GM19099 (cell line): ENCODE measurements around the gene SLC6A18.

Experiments used
- POLR2A ChIP-seq: IDR thresholded peaks from 3 replicates; pipeline ENCODE4 v1.6.1; 2011; ENCODE audit warnings: low read depth; ENCODE audit not compliant: insufficient read length; ENCODE audit errors: extremely low read depth

The SLC6A18 gene

GRCh38 chr5:1225081-1225480 is at the start of gene SLC6A18:
SLC6A18 (plus strand) TSS chr5:1225381; CDS start chr5:1225478, 97 bp downstream.
- no peak for TF ChIP-seq POLR2A

GRCh38 chr5:1175801-1176472 is 49.2 kb upstream of the SLC6A18 start:
- no peak for TF ChIP-seq POLR2A

GRCh38 chr5:1176473-1177391 is 48.4 kb upstream of the SLC6A18 start:
- no peak for TF ChIP-seq POLR2A

GRCh38 chr5:1177826-1178528 is 47.2 kb upstream of the SLC6A18 start:
- no peak for TF ChIP-seq POLR2A

GRCh38 chr5:1178529-1179382 is 46.4 kb upstream of the SLC6A18 start:
- no peak for TF ChIP-seq POLR2A

GRCh38 chr5:1179383-1179715 is 45.8 kb upstream of the SLC6A18 start:
- TF ChIP-seq POLR2A: no peak

- no peak for TF ChIP-seq POLR2A
Measured at GRCh38 chr5:1180096-1180495, 45.1 kb upstream of the SLC6A18 start.

GRCh38 chr5:1180841-1181271 is 44.3 kb upstream of the SLC6A18 start:
- no peak for TF ChIP-seq POLR2A

GRCh38 chr5:1181451-1182359 is 43.5 kb upstream of the SLC6A18 start:
- TF ChIP-seq POLR2A: no peak

- TF ChIP-seq POLR2A: no peak
Measured at GRCh38 chr5:1182360-1182632, 42.9 kb upstream of the SLC6A18 start.

GRCh38 chr5:1182633-1183423 is 42.4 kb upstream of the SLC6A18 start:
- TF ChIP-seq POLR2A: no peak

- TF ChIP-seq POLR2A: no peak
Measured at GRCh38 chr5:1183424-1184162, 41.6 kb upstream of the SLC6A18 start.

- TF ChIP-seq POLR2A: no peak
Measured at GRCh38 chr5:1184163-1184470, 41.1 kb upstream of the SLC6A18 start.
